IPS DF 19.7 (cell line): ENCODE data around the gene FRMPD4.

Source experiments
- DNase-seq: peaks from one replicate; pipeline ENCODE4 v3.0.0-alpha.2; 2013; ENCODE audit warnings: low read depth, low spot score

The FRMPD4 gene

DNA sequence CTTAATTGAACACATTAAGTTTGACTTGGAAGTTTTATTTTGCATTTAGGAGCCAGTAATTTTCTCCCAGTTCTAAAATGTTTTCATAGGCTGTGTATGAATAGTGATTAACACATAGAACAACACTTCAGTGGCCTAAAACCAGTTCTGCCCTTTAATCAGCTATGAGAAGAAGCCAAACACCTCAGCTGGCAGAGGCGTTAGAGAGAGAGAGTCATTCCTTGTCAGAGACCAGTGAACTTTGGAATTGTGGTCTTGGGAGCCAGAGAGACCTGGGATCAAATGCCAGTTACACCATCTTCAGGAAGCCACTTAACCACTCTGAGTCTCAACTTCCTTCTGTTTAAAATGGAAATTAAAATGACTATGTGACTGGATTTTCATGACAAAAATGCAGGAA is 613.6 kb downstream of the FRMPD4 start:
- DNase-seq, result no peak

DNA sequence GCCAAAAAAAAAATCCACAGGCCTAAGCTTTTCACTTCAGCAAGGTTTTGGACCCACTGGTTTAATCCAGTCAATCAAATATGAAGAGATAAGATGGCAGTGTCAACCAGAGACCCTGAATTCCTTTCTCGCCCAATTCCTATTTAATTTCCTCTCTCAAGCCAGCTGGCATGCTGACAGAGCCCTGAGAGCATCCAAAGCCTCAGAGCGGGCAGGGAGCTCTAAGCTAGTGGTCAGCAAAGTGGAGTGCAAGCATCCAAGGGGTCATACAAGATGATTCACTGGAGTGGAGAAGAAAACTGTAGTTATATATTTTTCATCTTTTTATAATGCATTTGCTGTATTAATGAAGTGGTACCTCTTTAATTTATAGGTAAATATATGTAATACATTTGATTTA is 615.1 kb downstream of the FRMPD4 start:
- no peak for DNase-seq

DNA sequence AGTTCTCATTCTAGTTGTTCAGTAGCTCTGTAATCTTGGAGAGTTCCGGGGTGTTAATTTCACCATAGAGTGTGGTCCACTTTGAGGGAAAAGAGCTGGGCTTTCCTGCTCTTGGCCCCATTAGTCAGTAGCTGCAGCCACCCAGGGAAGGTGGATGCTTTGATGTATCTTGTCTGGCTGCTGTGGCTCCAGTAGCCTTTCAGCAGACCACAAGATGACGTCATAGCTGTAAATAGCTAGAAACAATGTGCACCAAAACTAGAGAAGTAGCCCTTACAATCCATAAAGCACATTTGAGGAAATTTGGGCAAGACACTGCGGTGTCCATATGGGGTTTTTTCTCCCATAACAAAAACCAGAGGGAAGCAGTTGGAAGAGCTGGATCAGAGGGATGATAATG is 620.0 kb downstream of the FRMPD4 start:
- DNase-seq, result no peak

DNA sequence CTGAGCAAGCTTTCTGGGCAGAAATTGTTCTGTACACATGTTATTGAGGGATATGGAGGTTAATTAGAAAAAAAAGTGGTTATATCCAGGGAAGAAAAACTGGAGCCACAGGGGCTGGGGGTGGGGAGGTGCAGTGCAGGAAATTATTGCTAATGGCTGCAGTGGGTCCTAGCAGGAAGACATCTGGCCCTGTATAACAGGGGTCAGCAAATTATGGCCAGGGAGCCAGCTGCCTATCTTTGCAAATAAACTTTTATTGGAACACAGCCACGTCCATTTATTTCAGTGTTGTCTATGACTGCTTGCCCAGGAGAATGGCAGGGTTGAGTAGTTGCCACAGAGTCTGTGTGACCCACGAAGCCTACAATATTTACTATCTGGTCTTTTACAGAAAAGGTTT is 629.6 kb downstream of the FRMPD4 start:
- DNase-seq, result no peak

DNA sequence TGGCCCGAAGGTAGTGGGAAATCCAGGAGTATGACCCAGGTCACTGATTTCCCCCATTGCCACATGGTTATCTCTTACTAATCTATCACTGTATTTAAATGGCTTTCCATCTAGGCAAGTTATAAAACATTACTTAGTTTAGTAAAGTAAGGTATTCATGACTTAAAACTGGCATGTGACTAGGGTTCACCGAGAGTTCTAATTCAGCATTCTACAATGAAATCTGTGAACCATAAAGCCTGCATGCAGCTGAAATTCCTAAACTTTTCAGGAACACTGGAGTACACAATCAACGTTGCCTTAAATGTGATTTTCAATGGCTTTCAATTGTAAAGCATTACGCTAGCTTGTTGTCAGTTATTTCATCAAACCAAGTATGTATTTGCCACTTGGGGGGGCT is 630.2 kb downstream of the FRMPD4 start:
- DNase-seq, result no peak

DNA sequence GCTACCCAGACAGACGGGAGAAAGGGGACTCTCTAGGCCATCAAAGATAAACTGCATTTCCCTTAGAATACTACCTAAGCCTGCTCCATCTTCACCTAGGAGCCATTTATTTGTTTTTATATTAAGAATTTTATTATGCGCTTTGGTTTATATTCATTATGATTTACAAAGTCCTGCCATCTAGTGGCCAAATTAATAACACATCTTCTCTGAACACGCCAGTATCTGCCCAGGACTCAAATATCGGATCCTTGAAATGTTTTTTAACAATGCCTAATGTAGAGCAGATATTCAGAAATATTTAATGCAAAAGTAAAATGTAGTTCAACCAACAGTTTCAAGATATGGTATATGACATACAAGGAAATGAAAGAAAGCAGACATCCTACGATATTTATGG is 632.2 kb downstream of the FRMPD4 start:
- no peak for DNase-seq

DNA sequence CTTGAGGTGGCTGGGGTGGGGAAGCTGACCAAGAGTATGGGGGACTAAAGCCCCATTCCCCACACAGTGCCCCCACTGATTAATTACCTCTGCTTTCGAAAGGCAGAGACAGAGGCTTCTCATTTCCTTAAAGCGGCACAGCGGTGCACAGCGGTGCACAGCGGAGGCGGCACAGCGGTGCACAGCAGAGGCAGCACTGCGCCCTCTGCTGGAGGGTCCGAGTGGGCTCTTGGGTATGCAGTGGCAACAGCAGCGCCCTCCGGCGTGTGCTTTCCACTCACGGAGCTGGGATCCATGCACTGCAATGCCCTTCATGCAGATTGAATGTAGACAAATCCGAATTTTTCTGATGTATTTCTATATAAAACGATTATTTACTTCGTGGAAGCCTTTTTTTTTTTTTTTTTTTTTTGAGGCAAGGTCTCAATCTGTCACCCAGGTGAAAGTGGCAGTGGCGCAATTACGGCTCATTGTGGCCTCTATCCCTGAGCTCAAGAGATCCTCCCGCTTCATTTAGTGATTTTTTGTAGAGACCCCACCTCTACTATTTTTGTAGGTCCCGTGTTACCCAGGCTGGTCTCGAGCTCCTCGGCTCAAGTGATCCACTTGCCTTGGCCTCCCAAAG is 633.3 kb downstream of the FRMPD4 start:
- DNase-seq, result no peak
